KBM-7 (cell line): ENCODE measurements around the gene GABRE.

Experiments
- DNase-seq: peaks from one replicate; pipeline ENCODE4 v3.0.0-alpha.2; 2015
- in situ Hi-C: fragments of 300-500 bp; cut with MboI; formaldehyde crosslinking; loops from 2 replicates; pipeline ENCODE4 v1.14.3; 2020; ENCODE audit warnings: low sequenced_read_pairs, low pct_unique_long_range_greater_than_20kb, mixed read lengths

GABRE gene

GRCh38 chrX:151974336-151975227 lies at the start of gene GABRE:
Gene GABRE (minus strand): TSS chrX:151974676. CDS start chrX:151974625, 51 bp downstream.
- in situ Hi-C loops = no loop called here
- DNase-seq = no peak

GRCh38 chrX:152020888-152021287 lies 46.4 kb upstream of the GABRE start:
- in situ Hi-C loops = no loop called here
- no peak for DNase-seq

- in situ Hi-C loops = no loop called here
- DNase-seq = no peak
These were observed 25.3 kb upstream of the GABRE start for GRCh38 chrX:151999813-152000212.

- no peak for DNase-seq
- in situ Hi-C loops = no loop called here
These were observed 23.1 kb upstream of the GABRE start for GRCh38 chrX:151997539-151997938.

GRCh38 chrX:151996347-151996746 lies 21.9 kb upstream of the GABRE start:
- no peak for DNase-seq
- in situ Hi-C loops = no loop called here

GRCh38 chrX:151994476-151994875 lies 20.0 kb upstream of the GABRE start:
- in situ Hi-C loops = no loop called here
- DNase-seq = no peak

- in situ Hi-C loops = no loop called here
- no peak for DNase-seq
These were observed 14.3 kb upstream of the GABRE start for GRCh38 chrX:151988706-151989299.

- in situ Hi-C loops = no loop called here
- DNase-seq = no peak
These were observed 12.6 kb upstream of the GABRE start for GRCh38 chrX:151987108-151987507.

GRCh38 chrX:151985955-151986354 lies 11.5 kb upstream of the GABRE start:
- no peak for DNase-seq
- in situ Hi-C loops = no loop called here

GRCh38 chrX:151985531-151985930 lies 11.1 kb upstream of the GABRE start:
- in situ Hi-C loops = no loop called here
- DNase-seq = no peak

GRCh38 chrX:151984902-151985301 lies 10.4 kb upstream of the GABRE start:
- in situ Hi-C loops = no loop called here
- DNase-seq = no peak

GRCh38 chrX:151984328-151984727 lies 9.9 kb upstream of the GABRE start:
- DNase-seq = no peak
- in situ Hi-C loops = no loop called here

- in situ Hi-C loops = no loop called here
- no peak for DNase-seq
These were observed 8.7 kb upstream of the GABRE start for GRCh38 chrX:151983186-151983585.

GRCh38 chrX:151982222-151982621 lies 7.7 kb upstream of the GABRE start:
- in situ Hi-C loops = no loop called here
- no peak for DNase-seq

- in situ Hi-C loops = no loop called here
- DNase-seq = no peak
These were observed 6.7 kb upstream of the GABRE start for GRCh38 chrX:151981129-151981528.

- DNase-seq = no peak
- in situ Hi-C loops = no loop called here
These were observed 3.4 kb upstream of the GABRE start for GRCh38 chrX:151977923-151978322.

GRCh38 chrX:151977009-151977408 lies 2.5 kb upstream of the GABRE start:
- no peak for DNase-seq
- in situ Hi-C loops = no loop called here

- no peak for DNase-seq
These were observed 1.3 kb upstream of the GABRE start for GRCh38 chrX:151975736-151976275.

GRCh38 chrX:151975228-151975593 lies 735 bp upstream of the GABRE start:
- in situ Hi-C loops = no loop called here
- no peak for DNase-seq

More at GRCh38 chrX:151975736-151976275, 1.3 kb upstream of the GABRE start:
- in situ Hi-C loops = no loop called here

GRCh38 chrX:151973851-151974335 lies 583 bp downstream of the GABRE start:
- in situ Hi-C loops = no loop called here
- no peak for DNase-seq
